HG03457 (cell line): Measurements from ENCODE around the gene SPTBN5.

Experiments used
- ATAC-seq: cut with Tn5 transposase; IDR thresholded peaks from one replicate; pipeline ENCODE4 v1.9.1; 2021; ENCODE audit warnings: moderate number of reproducible peaks; ENCODE audit not compliant: unreplicated experiment

Gene SPTBN5

GRCh38 chr15:41893422-41894250, at the start of gene SPTBN5:
TSS of gene SPTBN5 (minus strand) at chr15:41894053. CDS start at chr15:41893497, 556 bp downstream.
- no peak for ATAC-seq

- ATAC-seq, result no peak
Observed at GRCh38 chr15:41942886-41943285, 49.0 kb upstream of the SPTBN5 start.

- no peak for ATAC-seq
Observed at GRCh38 chr15:41941644-41942415, 48.0 kb upstream of the SPTBN5 start.

GRCh38 chr15:41940441-41940857, 46.6 kb upstream of the SPTBN5 start:
- ATAC-seq, result no peak

GRCh38 chr15:41939986-41940385, 46.1 kb upstream of the SPTBN5 start:
- ATAC-seq, result no peak

- ATAC-seq, result no peak
Observed at GRCh38 chr15:41937568-41937923, 43.7 kb upstream of the SPTBN5 start.

GRCh38 chr15:41936649-41937567, 43.1 kb upstream of the SPTBN5 start:
- ATAC-seq, result no peak

- no peak for ATAC-seq
Observed at GRCh38 chr15:41936155-41936554, 42.3 kb upstream of the SPTBN5 start.

- ATAC-seq, result no peak
Observed at GRCh38 chr15:41935566-41936020, 41.7 kb upstream of the SPTBN5 start.

- ATAC-seq, result no peak
Observed at GRCh38 chr15:41934843-41935242, 41.0 kb upstream of the SPTBN5 start.

GRCh38 chr15:41933771-41934170, 39.9 kb upstream of the SPTBN5 start:
- no peak for ATAC-seq

GRCh38 chr15:41933326-41933725, 39.5 kb upstream of the SPTBN5 start:
- ATAC-seq, result no peak

- no peak for ATAC-seq
Observed at GRCh38 chr15:41932511-41933289, 38.8 kb upstream of the SPTBN5 start.

GRCh38 chr15:41932101-41932500, 38.2 kb upstream of the SPTBN5 start:
- no peak for ATAC-seq

GRCh38 chr15:41930867-41931222, 37.0 kb upstream of the SPTBN5 start:
- ATAC-seq, result no peak

GRCh38 chr15:41930221-41930866, 36.5 kb upstream of the SPTBN5 start:
- ATAC-seq, result no peak

- peak; percentile 46 for ATAC-seq
Observed at GRCh38 chr15:41928637-41929620, 35.1 kb upstream of the SPTBN5 start.

GRCh38 chr15:41928100-41928499, 34.2 kb upstream of the SPTBN5 start:
- ATAC-seq, result no peak

GRCh38 chr15:41927536-41927935, 33.7 kb upstream of the SPTBN5 start:
- no peak for ATAC-seq
